CD14-positive monocyte (primary cell): ENCODE measurements around the gene RRAGA. TPM values are rescaled to one million over a fixed set of nuclear protein-coding genes. Genes with fewer than 3 reads are reported as not detected.

ENCODE experiments used
- DNase-seq, 3 donors: peaks; one replicate each; pipeline ENCODE4 v3.0.0-alpha.2; 2011 to 2022
- H2AFZ ChIP-seq: 2 replicates; pipeline ENCODE4 v1.6.0; 2012; ENCODE audit warnings: mild to moderate bottlenecking, low read depth, low read length, inconsistent platforms; ENCODE audit not compliant: insufficient read depth, poor library complexity, severe bottlenecking
- H3K27ac ChIP-seq, 2 donors: 1 replicate in 1 of 2; 2 replicates in 1 of 2; pipeline ENCODE4 v1.5.1; 2012 to 2013; ENCODE audit warnings: low read length in 2 of 2, control low read depth in 1 of 2, inconsistent platforms in 1 of 2, low read depth in 1 of 2, mild to moderate bottlenecking in 1 of 2
- H3K27me3 ChIP-seq, 2 donors: one replicate each; pipeline versions ENCODE4 v1.6.0 to v1.6.1; 2011 to 2013; ENCODE audit warnings: low read length in 2 of 2; ENCODE audit not compliant: control insufficient read depth in 2 of 2, insufficient read depth in 2 of 2
- H3K36me3 ChIP-seq, 2 donors: replicated peaks in 1 of 2; 1 replicate in 1 of 2; 2 replicates in 1 of 2; pipeline versions ENCODE4 v1.5.1 to v1.6.1; 2012 to 2013; ENCODE audit warnings: low read length in 2 of 2, control low read depth in 1 of 2, inconsistent platforms in 1 of 2, mild to moderate bottlenecking in 1 of 2; ENCODE audit not compliant: insufficient read depth in 2 of 2, control insufficient read depth in 1 of 2
- H3K4me1 ChIP-seq, 2 donors: 1 replicate in 1 of 2; 2 replicates in 1 of 2; pipeline versions ENCODE4 v1.5.1 to v1.6.1; 2012 to 2013; ENCODE audit warnings: low read length in 2 of 2, control low read depth in 1 of 2, inconsistent platforms in 1 of 2, mild to moderate bottlenecking in 1 of 2, moderate library complexity in 1 of 2; ENCODE audit not compliant: insufficient read depth in 2 of 2, control insufficient read depth in 1 of 2
- H3K4me2 ChIP-seq: replicated peaks from 2 replicates; pipeline ENCODE3; 2012; ENCODE audit warnings: low read length, moderate library complexity, mild to moderate bottlenecking; ENCODE audit not compliant: poor library complexity, severe bottlenecking; ENCODE audit errors: extremely low read depth
- H3K4me3 ChIP-seq, 3 experiments: fragments of 200-600 bp in 1 of 3; sonication (generic) in 1 of 3; replicated peaks in 1 of 3; 1 replicate in 2 of 3; 2 replicates in 1 of 3; pipeline ENCODE4 v1.5.1; 2011 to 2013; ENCODE audit warnings: low read length in 3 of 3, mild to moderate bottlenecking in 3 of 3, control low read depth in 2 of 3, low read depth in 2 of 3, inconsistent platforms in 1 of 3, moderate library complexity in 1 of 3
- H3K79me2 ChIP-seq: 2 replicates; pipeline ENCODE4 v1.6.0; 2012; ENCODE audit warnings: mild to moderate bottlenecking, control low read depth, inconsistent platforms, low read length, moderate library complexity; ENCODE audit not compliant: insufficient read depth
- H3K9ac ChIP-seq: 2 replicates; pipeline ENCODE4 v1.6.0; 2017; ENCODE audit warnings: low read length, mild to moderate bottlenecking; ENCODE audit not compliant: insufficient read depth, poor library complexity, severe bottlenecking
- H3K9me3 ChIP-seq, 2 donors: replicated peaks in 1 of 2; 1 replicate in 1 of 2; 2 replicates in 1 of 2; pipeline versions ENCODE4 v1.5.1 to v1.6.1; 2012 to 2013; ENCODE audit warnings: low read length in 2 of 2, control low read depth in 1 of 2; ENCODE audit not compliant: control insufficient read depth in 1 of 2, insufficient read depth in 1 of 2
- H4K20me1 ChIP-seq: 2 replicates; pipeline ENCODE4 v1.6.0; 2012; ENCODE audit warnings: mild to moderate bottlenecking, low read length, control low read depth, moderate library complexity; ENCODE audit not compliant: insufficient read depth
- H3K27ac Mint-ChIP-seq, 7 donors: one replicate each; pipeline ENCODE4 v1.8.0; 2020; ENCODE audit warnings: mild to moderate bottlenecking in 7 of 7, mixed read lengths in 7 of 7, moderate library complexity in 6 of 7, inconsistent platforms in 2 of 7
- H3K27me3 Mint-ChIP-seq, 3 donors: one replicate each; pipeline ENCODE4 v1.8.0; 2021 to 2022; ENCODE audit warnings: low read depth in 3 of 3, mild to moderate bottlenecking in 3 of 3, mixed read lengths in 3 of 3, moderate library complexity in 3 of 3, inconsistent platforms in 1 of 3
- H3K36me3 Mint-ChIP-seq, 2 donors: one replicate each; pipeline ENCODE4 v1.8.0; 2020; ENCODE audit warnings: mixed read lengths in 2 of 2, inconsistent platforms in 1 of 2, mild to moderate bottlenecking in 1 of 2
- H3K4me1 Mint-ChIP-seq: one replicate; pipeline ENCODE4 v1.8.0; 2020; ENCODE audit warnings: mild to moderate bottlenecking, mixed read lengths
- H3K4me3 Mint-ChIP-seq, 2 donors: one replicate each; pipeline ENCODE4 v1.8.0; 2020; ENCODE audit warnings: mild to moderate bottlenecking in 2 of 2, mixed read lengths in 2 of 2, moderate library complexity in 1 of 2
- H3K9me3 Mint-ChIP-seq, 7 donors: one replicate each; pipeline ENCODE4 v1.8.0; 2020 to 2022; ENCODE audit warnings: mixed read lengths in 7 of 7, mild to moderate bottlenecking in 6 of 7, moderate library complexity in 6 of 7, inconsistent platforms in 2 of 7
- CTCF ChIP-seq: fragments of 200-600 bp; IDR thresholded peaks from one replicate; pipeline ENCODE4 v1.8.0; 2022; ENCODE audit warnings: antibody characterized with exemption, mild to moderate bottlenecking
- WGBS: methylation state at CpG from one replicate; pipeline ENCODE4 v1.1.5; 2013; ENCODE audit warnings: missing lambda C conversion rate; ENCODE audit not compliant: insufficient coverage; 5-methylcytosine and 5-hydroxymethylcytosine counted together
- intact Hi-C, 2 donors: fragments of 100-400 bp; cut with micrococcal nuclease; formaldehyde crosslinking; loops; one replicate each; pipeline versions ENCODE4 v1.15.0 to v1.15.1; 2023
- polyA plus RNA-seq, 3 donors: library from polyadenylated mRNA; depleted of rRNA in 1 of 3; unstranded in 2 of 3; stranded (reverse) in 1 of 3; fragments of 300-500 nt in 2 of 3; fragments of >200 nt in 1 of 3; fragmentation: Illumina TruSeq in 2 of 3; gene quantifications; 1 replicate in 2 of 3; 2 replicates in 1 of 3; pipeline ENCODE4 v1.2.3, GENCODE V29; 2012 to 2021

The RRAGA gene
- polyA plus RNA-seq, 3 donors: 21.5 to 115 (median 93.9) TPM

GRCh38 chr9:19009391-19009965 is 39.7 kb upstream of the RRAGA start:
- Histone ChIP-seq H3K9ac (no peak overlapping the region), H3K4me2 (no peak overlapping the region), H3K4me3 (no peak overlapping the region), H3K27ac (no peak overlapping the region), H3K79me2 (no peaks in the 10 kb centered on the region), H3K9me3 (no peaks in the 10 kb centered on the region), H3K36me3 (no peaks in the 10 kb centered on the region), H4K20me1 (no peaks in the 10 kb centered on the region), H2AFZ (no peak overlapping the region), H3K4me1 (no peaks in the 10 kb centered on the region), H3K27me3 (no peaks in the 10 kb centered on the region)
- TF ChIP-seq CTCF: no peak
- Mint-ChIP-seq H3K36me3 (no peaks in the 10 kb centered on the region), H3K27me3 (peaks cover 2% of the 10 kb centered on the region in 3 donors), H3K4me3 (no peak overlapping the region), H3K27ac (no peak overlapping the region), H3K4me1 (no peaks in the 10 kb centered on the region), H3K9me3 (peaks cover 0 to 1% (median 0%) of the 10 kb centered on the region in 7 donors)
- WGBS: 94% methylated on average over 2 of the region's 5 CpGs
- intact Hi-C loops: no loop called here
- no peak for DNase-seq

GRCh38 chr9:19018201-19018600 is 31.0 kb upstream of the RRAGA start:
- no peak overlapping the region for H3K9ac ChIP-seq
- H3K27ac Mint-ChIP-seq: peak overlapping the region in 1 of 7 donors; percentile 69
- H3K4me3 Mint-ChIP-seq: no peak overlapping the region
- peaks cover 0 to 6% of the 10 kb centered on the region in 2 donors for H3K9me3 ChIP-seq
- no peaks in the 10 kb centered on the region for H3K36me3 ChIP-seq
- H4K20me1 ChIP-seq: no peaks in the 10 kb centered on the region
- 17% methylated on average over 3 of the region's 4 CpGs for WGBS
- no peak overlapping the region for H3K27ac ChIP-seq
- no peak overlapping the region for H2AFZ ChIP-seq
- H3K79me2 ChIP-seq: no peaks in the 10 kb centered on the region
- DNase-seq: no peak
- H3K4me1 ChIP-seq: no peaks in the 10 kb centered on the region
- no peak overlapping the region for H3K4me2 ChIP-seq
- peaks cover 0 to 6% (median 4%) of the 10 kb centered on the region in 7 donors for H3K9me3 Mint-ChIP-seq
- peaks cover 1% of the 10 kb centered on the region for H3K4me1 Mint-ChIP-seq
- no peak for TF ChIP-seq CTCF
- H3K36me3 Mint-ChIP-seq: no peaks in the 10 kb centered on the region
- intact Hi-C loops: no loop called here
- H3K27me3 ChIP-seq: peaks cover 0 to 3% of the 10 kb centered on the region in 2 donors
- H3K27me3 Mint-ChIP-seq: peaks cover 0 to 3% (median 2%) of the 10 kb centered on the region in 3 donors
- no peak overlapping the region for H3K4me3 ChIP-seq
